RWPE2 (cell line): ENCODE measurements around the gene BMP7.
A peak's percentile ranks its signal among the peaks of the same experiment; 100 is the strongest.

Experiments
- ATAC-seq: fragments of 200-7000 bp; cut with Tn5 transposase; 3 replicates; pipeline ENCODE4 v1.9.1; 2021; ENCODE audit warnings: low read depth
- DNase-seq: peaks from one replicate; pipeline ENCODE4 v3.0.0-alpha.2; 2020; ENCODE audit warnings: low spot score
- H3K27ac ChIP-seq: fragments of 450-650 bp; 2 replicates; pipeline ENCODE4 v1.5.1; 2017; ENCODE audit warnings: mild to moderate bottlenecking; ENCODE audit not compliant: poor library complexity, severe bottlenecking
- H3K27me3 ChIP-seq: fragments of 250-450 bp; sonication (Bioruptor Pico); 2 replicates; pipeline ENCODE4 v1.5.1; 2021; ENCODE audit warnings: mild to moderate bottlenecking, moderate library complexity; ENCODE audit not compliant: insufficient read depth, poor library complexity, severe bottlenecking
- H3K36me3 ChIP-seq: fragments of 250-450 bp; sonication (Bioruptor Pico); 2 replicates; pipeline ENCODE4 v1.5.1; 2020; ENCODE audit warnings: low read depth, mild to moderate bottlenecking, moderate library complexity
- H3K4me1 ChIP-seq: fragments of 250-450 bp; sonication (Bioruptor Pico); 2 replicates; pipeline ENCODE4 v1.5.1; 2021; ENCODE audit warnings: mild to moderate bottlenecking, moderate library complexity; ENCODE audit not compliant: insufficient read depth, poor library complexity, severe bottlenecking
- H3K4me3 ChIP-seq: fragments of 250-450 bp; sonication (Bioruptor Pico); 2 replicates; pipeline ENCODE4 v1.5.1; 2021; ENCODE audit warnings: mild to moderate bottlenecking, moderate library complexity; ENCODE audit not compliant: severe bottlenecking
- H3K9me3 ChIP-seq: fragments of 250-450 bp; sonication (Bioruptor Pico); 2 replicates; pipeline ENCODE4 v1.5.1; 2021; ENCODE audit warnings: mild to moderate bottlenecking, moderate library complexity; ENCODE audit not compliant: severe bottlenecking
- CTCF ChIP-seq: fragments of 450-650 bp; IDR thresholded peaks from one replicate; pipeline ENCODE4 v1.5.1; 2017; ENCODE audit warnings: mild to moderate bottlenecking, moderate library complexity; ENCODE audit not compliant: poor library complexity, severe bottlenecking

The BMP7 gene

DNA sequence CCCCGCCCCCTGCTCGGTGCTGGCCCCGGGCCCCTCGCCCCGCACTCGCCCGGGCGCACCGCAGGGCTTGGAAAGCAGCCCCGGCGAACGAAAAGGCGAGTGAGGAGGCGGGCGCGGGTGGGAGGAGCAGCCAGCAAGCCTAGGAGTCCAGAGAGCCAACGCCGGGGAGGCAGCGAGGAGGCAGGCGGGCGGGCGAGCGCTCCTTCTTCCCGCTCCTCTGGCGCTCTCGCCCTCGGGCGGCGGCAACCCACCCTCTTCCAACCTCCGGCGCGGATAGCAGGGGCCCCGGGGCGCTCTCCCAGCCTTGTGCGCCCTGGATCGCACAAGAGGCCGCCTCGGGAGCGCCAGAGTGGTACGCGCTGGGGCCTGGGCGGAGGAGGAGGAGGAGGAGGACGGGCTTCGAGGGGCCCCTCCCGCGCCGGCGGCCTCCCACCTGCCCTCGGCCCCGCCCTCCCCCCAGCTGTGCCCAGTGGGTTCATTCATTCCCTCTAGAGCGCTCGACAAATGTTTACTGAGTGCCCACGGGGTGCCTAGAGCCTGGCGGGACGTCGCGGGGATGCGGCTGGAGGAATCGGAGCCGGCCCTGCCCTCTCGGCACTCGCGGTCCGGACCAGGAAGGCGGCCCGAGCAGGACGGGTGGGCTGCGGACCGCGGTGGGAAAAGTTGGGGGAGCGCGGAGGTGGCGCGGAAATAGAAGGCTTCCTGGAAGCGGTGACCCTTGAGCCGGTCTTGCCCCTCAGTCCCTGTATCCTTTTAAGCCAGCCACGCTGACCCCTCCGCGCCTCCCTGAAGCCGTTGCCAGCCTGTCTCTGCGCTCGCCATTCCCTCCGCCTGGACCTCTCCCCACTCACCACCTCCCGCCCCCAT, at the start of gene BMP7:
BMP7 (minus strand) TSS at position 351 of the 867 bp plus-strand sequence. CDS start 519 bp downstream, outside the sequence.
- H3K4me3 ChIP-seq = peak within 1 kb of the TSS; percentile 11
- H3K4me1 ChIP-seq = no peaks in the 10 kb centered on the region
- no peaks in the 10 kb centered on the region for H3K9me3 ChIP-seq
- TF ChIP-seq CTCF = no peak
- no peaks in the 10 kb centered on the region for H3K36me3 ChIP-seq
- ATAC-seq (peak; percentile 43), DNase-seq (no peak)
- peaks cover 100% of the 10 kb centered on the region for H3K27me3 ChIP-seq
- no peak within 1 kb of the TSS for H3K27ac ChIP-seq

DNA sequence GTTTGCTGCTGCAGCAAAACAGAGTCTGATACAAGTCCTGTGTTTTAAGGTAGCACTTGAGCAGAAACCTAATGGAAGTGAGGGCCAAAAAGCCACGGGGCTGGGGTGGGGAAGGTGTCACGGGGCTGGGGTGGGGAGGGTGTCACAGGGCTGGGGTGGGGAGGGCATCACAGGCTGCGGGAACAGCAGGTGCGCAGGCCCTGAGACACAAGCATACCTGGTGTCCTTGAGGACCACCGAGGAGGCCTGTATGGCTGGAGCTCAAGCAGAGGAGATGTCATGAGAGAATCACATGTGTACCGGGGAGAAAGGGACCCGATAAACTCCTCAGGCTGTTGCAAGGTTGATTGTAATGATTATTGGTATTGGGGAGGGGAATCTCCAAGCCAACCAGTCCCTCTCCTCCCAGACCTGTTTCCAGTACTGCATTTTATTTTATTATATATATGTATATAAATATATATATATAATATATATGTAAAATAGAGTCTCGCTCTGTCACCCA, 49.6 kb upstream of the BMP7 start:
- no peak for TF ChIP-seq CTCF
- no peak overlapping the region for H3K27ac ChIP-seq
- DNase-seq (peak; percentile 70), ATAC-seq (no peak)
- H3K27me3 ChIP-seq = peaks cover 40% of the 10 kb centered on the region
- H3K9me3 ChIP-seq = no peaks in the 10 kb centered on the region
- no peaks in the 10 kb centered on the region for H3K4me1 ChIP-seq
- H3K4me3 ChIP-seq = no peak overlapping the region
- no peaks in the 10 kb centered on the region for H3K36me3 ChIP-seq

- H3K4me3 ChIP-seq = no peak overlapping the region
- no peak for TF ChIP-seq CTCF
- H3K27me3 ChIP-seq = peaks cover 40% of the 10 kb centered on the region
- no peaks in the 10 kb centered on the region for H3K4me1 ChIP-seq
- DNase-seq (peak; percentile 60), ATAC-seq (no peak)
- H3K9me3 ChIP-seq = no peaks in the 10 kb centered on the region
- H3K36me3 ChIP-seq = no peaks in the 10 kb centered on the region
- H3K27ac ChIP-seq = no peak overlapping the region
These were observed 48.9 kb upstream of the BMP7 start for GRCh38 chr20:57315083-57315975.

DNA sequence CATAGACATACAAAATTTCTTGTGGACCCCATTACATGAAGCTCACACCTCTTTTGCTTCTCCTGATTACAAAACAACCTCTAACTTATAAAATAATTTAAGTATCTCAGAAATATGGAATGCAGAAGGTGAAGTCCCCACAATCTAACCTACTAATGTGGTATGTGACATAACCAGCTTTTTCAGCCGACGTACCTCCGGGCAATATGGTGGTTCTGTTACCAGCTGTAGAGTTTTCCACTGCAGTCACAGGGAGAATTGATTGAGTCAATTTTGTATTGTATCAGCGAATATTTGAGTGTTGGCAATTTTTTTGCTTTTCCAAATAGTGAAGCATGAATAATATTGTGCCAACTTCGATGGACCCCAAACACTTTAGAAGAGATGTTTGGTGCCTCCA, 47.5 kb upstream of the BMP7 start:
- no peak for ATAC-seq
- H3K27me3 ChIP-seq = peaks cover 51% of the 10 kb centered on the region
- no peaks in the 10 kb centered on the region for H3K36me3 ChIP-seq
- no peak overlapping the region for H3K27ac ChIP-seq
- no peaks in the 10 kb centered on the region for H3K4me1 ChIP-seq
- TF ChIP-seq CTCF = no peak
- no peak overlapping the region for H3K4me3 ChIP-seq
- H3K9me3 ChIP-seq = no peaks in the 10 kb centered on the region
- DNase-seq = peak; percentile 16
